Kasumi-1 (cell line): ENCODE results near the gene LAMB4.
"Not testable (repeated sequence)": the region's sequence is repeated elsewhere in the genome, so short reads cannot be mapped to it uniquely, and the experiment has no call there.

Source experiments
- DNase-seq, 2 experiments: peaks; one replicate each; lab custom pipeline; 2025; lab: John Stamatoyannopoulos, UW

The LAMB4 gene

DNA sequence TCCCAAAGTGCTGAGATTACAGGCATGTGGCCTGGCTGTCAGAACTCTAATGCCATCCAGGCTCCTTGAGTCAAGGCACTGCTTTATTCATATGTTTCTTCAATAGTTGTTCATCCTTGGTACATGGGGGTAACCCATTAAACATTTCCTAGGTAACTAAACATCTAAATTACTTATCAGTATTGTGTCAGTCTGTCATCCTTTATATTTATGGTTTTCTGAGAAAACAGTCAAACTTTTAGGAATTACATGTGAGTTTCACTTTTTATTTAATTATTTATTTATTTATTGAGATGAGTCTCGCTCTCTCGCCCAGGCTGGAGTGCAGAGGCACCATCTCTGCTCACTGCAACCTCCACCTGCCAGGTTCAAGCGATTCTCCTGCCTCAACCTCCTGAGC lies 81.7 kb downstream of the LAMB4 start:
- DNase-seq: no peak

GRCh38 chr7:108046952-108047506 lies 83.1 kb downstream of the LAMB4 start:
- DNase-seq: no peak

DNA sequence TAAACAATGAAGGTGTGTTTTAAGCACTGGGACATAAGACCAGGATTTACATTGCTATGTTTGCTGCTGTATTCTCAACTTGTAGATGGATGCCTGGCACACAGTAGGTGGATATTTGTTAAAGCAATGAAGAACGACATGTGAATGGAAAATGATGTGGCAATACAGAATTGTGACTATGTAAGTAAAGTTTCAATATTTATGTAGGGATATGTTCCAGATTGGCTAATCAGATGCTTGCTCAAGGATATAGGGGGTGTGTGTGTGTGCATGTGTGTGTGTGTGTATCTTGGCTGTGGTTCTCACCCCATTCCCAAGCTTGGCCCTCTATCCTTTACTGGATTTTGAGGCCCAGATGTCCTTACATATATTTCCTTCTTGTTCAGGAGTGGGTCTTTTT lies 84.5 kb downstream of the LAMB4 start:
- no peak for DNase-seq

DNA sequence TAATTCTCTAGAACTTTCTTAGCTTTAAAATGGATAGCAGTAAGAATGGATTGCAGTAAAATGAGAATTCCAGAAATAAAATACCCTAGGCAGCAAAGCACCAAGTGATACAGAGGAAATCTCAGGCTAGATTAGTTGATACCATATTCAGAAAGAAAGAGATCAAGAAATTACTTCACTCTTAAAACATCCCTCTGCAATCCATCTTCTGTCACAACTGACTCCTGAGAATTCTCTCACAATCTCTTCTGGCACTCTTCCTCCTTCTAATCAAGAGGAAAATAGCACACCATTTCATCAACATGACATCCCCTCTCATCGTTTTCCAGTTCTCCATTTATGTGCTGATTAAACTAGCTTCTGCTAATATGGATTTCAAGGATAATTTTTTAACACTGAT lies 85.0 kb downstream of the LAMB4 start:
- DNase-seq: no peak

GRCh38 chr7:108044345-108044744 lies 85.8 kb downstream of the LAMB4 start:
- DNase-seq: no peak

DNA sequence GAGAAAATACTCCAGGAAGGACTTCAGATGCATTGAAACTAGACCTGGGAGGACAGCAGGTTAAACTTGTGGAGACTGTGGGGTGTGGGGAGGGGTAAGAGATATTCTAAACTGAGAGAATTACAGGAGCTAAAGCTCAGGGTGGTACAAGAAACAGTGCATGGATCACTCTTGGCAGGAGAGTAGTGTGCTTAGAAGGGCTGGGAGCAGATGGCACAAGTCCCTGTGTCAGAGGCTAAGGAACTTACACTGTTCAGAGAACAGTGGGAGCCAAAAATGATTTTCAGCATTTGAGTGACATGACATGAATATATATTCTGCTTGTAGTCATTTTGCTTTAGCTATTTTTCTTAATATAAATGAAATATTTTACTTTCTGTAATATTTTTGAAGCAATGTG lies 91.2 kb downstream of the LAMB4 start:
- DNase-seq: no peak

DNA sequence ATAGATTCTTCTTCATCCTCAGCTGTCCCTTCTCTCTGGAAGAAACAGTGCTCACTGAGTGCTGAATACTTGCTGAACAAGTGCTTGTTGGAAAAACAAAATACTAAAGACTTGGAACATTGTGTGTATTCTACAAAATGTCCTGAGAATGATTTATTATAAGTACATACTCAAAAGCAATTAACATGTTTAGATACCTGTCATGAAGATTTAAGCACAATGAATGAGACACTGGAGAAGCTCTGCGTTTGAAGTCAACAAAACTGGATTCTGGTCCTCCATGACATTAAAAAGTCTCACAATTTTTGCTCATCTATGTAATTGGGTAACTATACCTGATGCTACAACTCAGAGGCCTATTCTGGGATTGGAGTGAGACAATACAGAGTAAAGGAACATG lies 92.4 kb downstream of the LAMB4 start:
- DNase-seq: no peak

- DNase-seq: no peak
These were observed 93.0 kb downstream of the LAMB4 start for GRCh38 chr7:108037140-108037539.

DNA sequence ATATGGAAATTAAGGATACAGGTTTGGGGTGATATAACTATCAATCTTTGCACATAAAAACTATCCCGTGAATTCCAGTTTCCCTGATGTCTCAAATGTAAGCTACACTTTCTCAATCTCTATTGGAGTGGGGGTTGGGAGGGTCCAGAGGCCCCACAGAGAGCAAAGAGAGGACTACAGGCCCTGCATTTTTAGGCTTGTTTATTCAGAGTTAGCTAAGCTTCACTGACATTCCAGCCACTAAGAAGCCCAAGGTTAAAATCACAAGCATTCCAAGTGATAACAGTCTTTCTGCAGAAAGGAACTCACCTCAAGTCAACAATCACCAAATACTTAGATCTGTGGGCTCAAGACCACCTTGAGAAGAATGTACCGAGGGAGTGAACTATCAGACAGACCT lies 95.6 kb downstream of the LAMB4 start:
- no peak for DNase-seq

- no peak for DNase-seq
These were observed 96.2 kb downstream of the LAMB4 start for GRCh38 chr7:108033776-108034497.

GRCh38 chr7:108033309-108033708 lies 96.9 kb downstream of the LAMB4 start:
- DNase-seq: not testable (repeated sequence)

DNA sequence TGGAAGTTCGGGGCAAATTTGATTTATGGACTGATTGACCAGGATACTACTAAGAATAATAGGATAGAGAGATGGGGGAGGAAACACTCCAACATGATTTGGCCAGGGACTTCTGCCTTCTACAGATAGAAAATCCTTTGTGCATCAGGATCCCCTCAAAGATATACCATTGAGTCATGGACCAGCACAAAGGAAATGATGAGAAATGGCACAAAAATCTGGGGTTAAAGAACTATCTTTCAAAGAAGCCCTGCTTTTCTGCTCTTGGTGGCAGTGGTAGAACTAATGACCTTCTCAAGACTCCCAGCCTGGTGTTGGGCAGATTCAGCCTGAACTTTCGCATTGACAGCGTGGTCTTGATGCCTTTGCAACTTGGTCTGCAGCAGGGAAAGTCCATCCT lies 99.6 kb downstream of the LAMB4 start:
- DNase-seq: no peak

GRCh38 chr7:108029034-108029433 lies 101.1 kb downstream of the LAMB4 start:
- no peak for DNase-seq

DNA sequence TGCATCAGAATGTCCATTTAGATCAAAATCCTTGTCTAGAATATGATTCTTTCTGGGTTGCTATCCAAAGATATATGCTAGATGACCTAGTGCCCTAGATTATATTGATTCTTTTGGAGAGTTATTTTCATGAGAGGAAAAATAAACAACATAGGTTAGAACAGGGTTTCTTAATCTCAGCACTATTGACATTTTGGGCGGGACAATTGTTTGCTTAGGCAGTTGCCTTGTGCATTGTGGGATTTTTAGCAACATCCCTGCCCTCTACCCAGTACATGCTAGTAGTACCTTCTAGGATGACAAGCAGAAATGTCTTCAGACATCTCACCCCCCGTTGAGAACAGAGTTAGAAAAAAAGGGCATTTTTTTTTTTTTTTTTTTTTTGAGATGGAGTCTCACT lies 102.0 kb downstream of the LAMB4 start:
- DNase-seq: no peak

DNA sequence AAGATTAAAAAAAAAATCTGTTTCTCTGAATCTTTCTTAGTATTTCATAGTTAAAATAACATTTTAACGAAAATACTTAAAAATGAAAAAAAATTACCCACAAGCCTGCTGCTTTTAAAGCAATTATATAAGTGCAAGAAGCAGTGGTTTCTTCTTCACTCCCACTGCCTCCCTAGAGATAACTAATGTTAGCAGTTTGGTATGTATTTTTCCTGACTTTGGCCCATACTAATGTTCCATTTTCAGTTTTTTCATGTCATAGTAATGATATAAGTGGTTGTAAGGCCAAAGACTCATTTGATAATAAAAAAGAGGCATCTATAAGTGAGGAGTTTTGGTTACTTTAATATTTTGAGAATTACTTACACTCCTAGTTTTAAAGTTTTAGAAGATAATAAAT lies 102.9 kb downstream of the LAMB4 start:
- DNase-seq: no peak

GRCh38 chr7:108026647-108027046 lies 103.5 kb downstream of the LAMB4 start:
- DNase-seq: no peak

DNA sequence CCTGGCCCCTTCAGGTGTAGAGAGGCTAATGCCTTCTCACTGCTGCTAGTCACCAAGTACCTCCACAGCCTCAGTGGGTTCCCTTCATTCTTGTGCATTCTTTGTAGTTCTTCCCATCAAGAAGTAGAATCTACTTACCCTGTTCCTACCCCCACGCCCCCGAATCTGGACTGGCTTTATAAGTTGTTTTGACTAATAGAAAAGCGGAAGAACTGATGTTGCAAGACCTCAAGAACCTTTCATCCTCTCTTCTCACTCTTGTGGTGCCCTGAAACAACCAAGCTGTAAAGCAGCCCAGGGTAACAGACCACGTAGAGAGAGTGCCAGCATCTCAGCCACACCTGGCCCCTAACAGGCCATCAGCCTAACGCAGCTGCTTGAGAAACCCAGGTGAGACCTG lies 104.0 kb downstream of the LAMB4 start:
- DNase-seq: no peak

- no peak for DNase-seq
These were observed 105.6 kb downstream of the LAMB4 start for GRCh38 chr7:108024538-108024937.

GRCh38 chr7:108020585-108020984 lies 109.6 kb downstream of the LAMB4 start:
- DNase-seq: no peak

GRCh38 chr7:108018668-108019067 lies 111.5 kb downstream of the LAMB4 start:
- no peak for DNase-seq

GRCh38 chr7:108017776-108018151 lies 112.4 kb downstream of the LAMB4 start:
- no peak for DNase-seq

GRCh38 chr7:108016841-108017775 lies 113.1 kb downstream of the LAMB4 start:
- DNase-seq: peak; percentile 62 to 73

- DNase-seq: no peak
These were observed 114.4 kb downstream of the LAMB4 start for GRCh38 chr7:108015740-108016139.
